ENCODE measurements around the gene WBP1. TPM values are rescaled to one million over a fixed set of nuclear protein-coding genes. Genes with fewer than 3 reads are reported as not detected.
A peak's percentile ranks its signal among the peaks of the same experiment; 100 is the strongest.
"Not testable (repeated sequence)": the region's sequence is repeated elsewhere in the genome, so short reads cannot be mapped to it uniquely, and the experiment has no call there.

WBP1 gene
- total RNA-seq, 1 experiment from 2014 or later, result 66.0 TPM

DNA sequence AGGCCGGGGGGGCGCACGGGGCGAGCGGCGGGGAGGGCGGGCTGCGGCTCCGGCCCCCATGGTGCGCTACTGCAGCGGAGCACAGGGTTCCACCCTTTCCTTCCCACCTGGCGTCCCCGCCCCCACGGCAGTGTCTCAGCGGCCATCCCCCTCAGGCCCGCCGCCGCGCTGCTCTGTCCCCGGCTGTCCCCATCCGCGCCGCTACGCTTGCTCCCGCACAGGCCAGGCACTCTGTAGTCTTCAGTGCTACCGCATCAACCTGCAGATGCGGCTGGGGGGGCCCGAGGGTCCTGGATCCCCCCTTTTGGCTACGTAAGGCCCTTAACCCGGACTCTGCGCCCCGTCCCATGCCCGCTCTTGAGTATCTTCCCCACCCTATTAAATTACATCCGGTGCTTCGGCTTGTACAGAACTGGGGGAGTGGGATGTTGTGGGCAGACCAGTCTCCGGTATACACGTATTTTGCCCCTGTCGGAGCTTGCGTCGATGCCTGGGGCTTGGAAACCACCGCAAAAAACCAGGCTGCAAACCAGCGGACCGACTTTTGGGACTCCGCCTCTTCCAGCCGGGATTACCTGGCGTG lies 598 bp upstream of the WBP1 start (continued):
- TF ChIP-seq, protein P1, sequence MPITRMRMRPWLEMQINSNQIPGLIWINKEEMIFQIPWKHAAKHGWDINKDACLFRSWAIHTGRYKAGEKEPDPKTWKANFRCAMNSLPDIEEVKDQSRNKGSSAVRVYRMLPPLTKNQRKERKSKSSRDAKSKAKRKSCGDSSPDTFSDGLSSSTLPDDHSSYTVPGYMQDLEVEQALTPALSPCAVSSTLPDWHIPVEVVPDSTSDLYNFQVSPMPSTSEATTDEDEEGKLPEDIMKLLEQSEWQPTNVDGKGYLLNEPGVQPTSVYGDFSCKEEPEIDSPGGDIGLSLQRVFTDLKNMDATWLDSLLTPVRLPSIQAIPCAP (CRISPR knock-in tag; IDR thresholded peaks at IDR 0.05), result no peak
- TF ChIP-seq, protein P2, sequence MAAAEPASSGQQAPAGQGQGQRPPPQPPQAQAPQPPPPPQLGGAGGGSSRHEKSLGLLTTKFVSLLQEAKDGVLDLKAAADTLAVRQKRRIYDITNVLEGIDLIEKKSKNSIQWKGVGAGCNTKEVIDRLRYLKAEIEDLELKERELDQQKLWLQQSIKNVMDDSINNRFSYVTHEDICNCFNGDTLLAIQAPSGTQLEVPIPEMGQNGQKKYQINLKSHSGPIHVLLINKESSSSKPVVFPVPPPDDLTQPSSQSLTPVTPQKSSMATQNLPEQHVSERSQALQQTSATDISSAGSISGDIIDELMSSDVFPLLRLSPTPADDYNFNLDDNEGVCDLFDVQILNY (CRISPR knock-in tag; IDR thresholded peaks at IDR 0.05), result no peak
- TF ChIP-seq, protein P3, sequence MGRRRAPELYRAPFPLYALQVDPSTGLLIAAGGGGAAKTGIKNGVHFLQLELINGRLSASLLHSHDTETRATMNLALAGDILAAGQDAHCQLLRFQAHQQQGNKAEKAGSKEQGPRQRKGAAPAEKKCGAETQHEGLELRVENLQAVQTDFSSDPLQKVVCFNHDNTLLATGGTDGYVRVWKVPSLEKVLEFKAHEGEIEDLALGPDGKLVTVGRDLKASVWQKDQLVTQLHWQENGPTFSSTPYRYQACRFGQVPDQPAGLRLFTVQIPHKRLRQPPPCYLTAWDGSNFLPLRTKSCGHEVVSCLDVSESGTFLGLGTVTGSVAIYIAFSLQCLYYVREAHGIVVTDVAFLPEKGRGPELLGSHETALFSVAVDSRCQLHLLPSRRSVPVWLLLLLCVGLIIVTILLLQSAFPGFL (CRISPR knock-in tag; IDR thresholded peaks at IDR 0.05; ENCODE audit: borderline replicate concordance), result 0 out of 2 replicates have a peak, but pooled peaks have one; percentile 63
- no peak; the same call in 1 of the 2 replicates for TF ChIP-seq ZNF232 (CRISPR knock-in tag; IDR thresholded peaks at IDR 0.05)

DNA sequence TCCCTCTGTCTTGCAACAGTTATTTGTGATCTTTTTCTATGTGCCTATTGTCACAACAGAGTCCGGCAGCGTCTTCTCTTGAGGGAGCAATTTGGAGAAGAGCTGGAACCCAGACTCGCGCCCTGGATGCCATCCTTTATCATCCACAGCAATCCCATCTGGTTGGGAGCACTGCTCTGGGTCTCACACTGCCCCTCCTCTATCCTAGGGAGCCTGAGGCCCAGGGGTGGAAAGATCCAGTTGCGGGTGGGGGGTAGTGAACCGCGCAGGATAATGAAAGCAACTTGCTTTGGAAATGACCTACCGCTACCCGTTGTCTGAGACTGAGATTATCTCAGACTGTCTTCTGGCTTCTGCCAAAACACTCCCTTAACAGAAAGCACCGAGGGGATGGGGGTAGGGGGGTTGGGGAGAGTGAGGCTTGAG lies 713 bp downstream of the WBP1 start:
- ATAC-seq (no peak), DNase-seq (ENCODE audit: low spot score) (no peak)
- Mint-ChIP-seq H3K4me3 (peak overlapping the region; percentile 96), H3K36me3 (peaks cover 9% of the 10 kb centered on the region), H3K27ac (peak overlapping the region; percentile 93), H3K4me1 (peaks cover 38% of the 10 kb centered on the region), H3K27me3 (ENCODE audit: low read depth) (no peaks in the 10 kb centered on the region), H3K9me3 (no peaks in the 10 kb centered on the region)
- TF ChIP-seq PRRX2 (CRISPR knock-in tag; IDR thresholded peaks at IDR 0.05) (no peak), NFE2L1 (CRISPR knock-in tag; IDR thresholded peaks at IDR 0.05) (no peak)
- TF ChIP-seq, protein P4, sequence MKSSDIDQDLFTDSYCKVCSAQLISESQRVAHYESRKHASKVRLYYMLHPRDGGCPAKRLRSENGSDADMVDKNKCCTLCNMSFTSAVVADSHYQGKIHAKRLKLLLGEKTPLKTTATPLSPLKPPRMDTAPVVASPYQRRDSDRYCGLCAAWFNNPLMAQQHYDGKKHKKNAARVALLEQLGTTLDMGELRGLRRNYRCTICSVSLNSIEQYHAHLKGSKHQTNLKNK (CRISPR knock-in tag; IDR thresholded peaks at IDR 0.05), result no peak
- ChIA-PET POLR2A (interaction anchor here (0.6 to 2.7 kb wide), 11 partner anchors 9 to 67 kb away, joined by 3 to 29 read pairs (median 6); partner anchors contain the start of genes LBX2, MRPL53, PCGF1 and RTKN), CTCF (interaction anchor here (1.2 to 3.1 kb wide), 9 partner anchors 10 to 124 kb away, joined by 3 to 18 read pairs (median 4); partner anchors contain the start of gene CCDC142)

DNA sequence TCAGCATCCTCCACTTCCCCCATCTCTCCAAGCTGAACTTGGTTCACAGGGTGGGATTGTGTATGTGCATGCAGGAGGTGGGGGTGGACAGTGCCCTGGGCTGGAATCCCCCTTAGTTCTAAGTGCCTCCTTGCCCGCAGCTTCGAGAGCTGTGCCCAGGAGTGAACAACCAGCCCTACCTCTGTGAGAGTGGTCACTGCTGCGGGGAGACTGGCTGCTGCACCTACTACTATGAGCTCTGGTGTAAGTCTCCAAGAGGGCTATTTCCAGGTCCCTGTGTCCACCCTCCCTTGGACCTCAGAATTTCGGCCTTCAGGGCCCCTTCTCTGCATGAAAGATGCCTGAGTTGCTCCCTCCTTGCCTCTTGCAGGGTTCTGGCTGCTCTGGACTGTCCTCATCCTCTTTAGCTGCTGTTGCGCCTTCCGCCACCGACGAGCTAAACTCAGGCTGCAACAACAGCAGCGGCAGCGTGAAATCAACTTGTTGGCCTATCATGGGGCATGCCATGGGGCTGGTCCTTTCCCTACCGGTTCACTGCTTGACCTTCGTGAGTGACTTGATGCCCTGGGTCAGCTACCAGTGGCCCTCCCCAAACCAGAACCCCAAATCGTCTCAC lies 1.4 kb downstream of the WBP1 start:
- Mint-ChIP-seq H3K4me3 (peak overlapping the region; percentile 96), H3K4me1 (peaks cover 36% of the 10 kb centered on the region), H3K27ac (peak overlapping the region; percentile 84)
- POLR2A ChIA-PET, result interaction anchor here (2.7 kb wide), 1 partner anchor 19 kb away, joined by 29 read pairs; the partner anchor contains the start of gene RTKN
- H3K36me3 Mint-ChIP-seq; H3K9me3 Mint-ChIP-seq; H3K27me3 Mint-ChIP-seq (ENCODE audit: low read depth); ATAC-seq; DNase-seq (ENCODE audit: low spot score): not testable (repeated sequence)
- CTCF ChIA-PET, result interaction anchor here (1.3 to 2.1 kb wide), 4 partner anchors 9 to 68 kb away, joined by 4 to 9 read pairs (median 6); no protein-coding TSS in a partner anchor
- TF ChIP-seq, protein P4 (CRISPR knock-in tag; IDR thresholded peaks at IDR 0.05), result 0 out of 2 replicates have a peak, but pooled peaks have one; percentile 29

DNA sequence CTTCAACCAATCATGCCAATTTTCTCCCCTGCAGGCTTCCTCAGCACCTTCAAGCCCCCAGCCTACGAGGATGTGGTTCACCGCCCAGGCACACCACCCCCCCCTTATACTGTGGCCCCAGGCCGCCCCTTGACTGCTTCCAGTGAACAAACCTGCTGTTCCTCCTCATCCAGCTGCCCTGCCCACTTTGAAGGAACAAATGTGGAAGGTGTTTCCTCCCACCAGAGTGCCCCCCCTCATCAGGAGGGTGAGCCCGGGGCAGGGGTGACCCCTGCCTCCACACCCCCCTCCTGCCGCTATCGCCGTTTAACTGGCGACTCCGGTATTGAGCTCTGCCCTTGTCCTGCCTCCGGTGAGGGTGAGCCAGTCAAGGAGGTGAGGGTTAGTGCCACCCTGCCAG lies 1.9 kb downstream of the WBP1 start:
- Mint-ChIP-seq H3K27ac (peak overlapping the region; percentile 41; the same call in 1 of the 2 replicates), H3K4me3 (peak overlapping the region; percentile 96), H3K4me1 (peaks cover 33% of the 10 kb centered on the region)
- H3K27me3 Mint-ChIP-seq (ENCODE audit: low read depth); ATAC-seq; DNase-seq (ENCODE audit: low spot score); H3K9me3 Mint-ChIP-seq; H3K36me3 Mint-ChIP-seq: not testable (repeated sequence)
- POLR2A ChIA-PET, result interaction anchor here (2.7 kb wide), 1 partner anchor 20 kb away, joined by 29 read pairs; the partner anchor contains the start of gene RTKN
- CTCF ChIA-PET, result interaction anchor here (1.9 to 2.1 kb wide), 2 partner anchors 12 to 20 kb away, joined by 9 to 18 read pairs; partner anchors contain the start of gene MRPL53

DNA sequence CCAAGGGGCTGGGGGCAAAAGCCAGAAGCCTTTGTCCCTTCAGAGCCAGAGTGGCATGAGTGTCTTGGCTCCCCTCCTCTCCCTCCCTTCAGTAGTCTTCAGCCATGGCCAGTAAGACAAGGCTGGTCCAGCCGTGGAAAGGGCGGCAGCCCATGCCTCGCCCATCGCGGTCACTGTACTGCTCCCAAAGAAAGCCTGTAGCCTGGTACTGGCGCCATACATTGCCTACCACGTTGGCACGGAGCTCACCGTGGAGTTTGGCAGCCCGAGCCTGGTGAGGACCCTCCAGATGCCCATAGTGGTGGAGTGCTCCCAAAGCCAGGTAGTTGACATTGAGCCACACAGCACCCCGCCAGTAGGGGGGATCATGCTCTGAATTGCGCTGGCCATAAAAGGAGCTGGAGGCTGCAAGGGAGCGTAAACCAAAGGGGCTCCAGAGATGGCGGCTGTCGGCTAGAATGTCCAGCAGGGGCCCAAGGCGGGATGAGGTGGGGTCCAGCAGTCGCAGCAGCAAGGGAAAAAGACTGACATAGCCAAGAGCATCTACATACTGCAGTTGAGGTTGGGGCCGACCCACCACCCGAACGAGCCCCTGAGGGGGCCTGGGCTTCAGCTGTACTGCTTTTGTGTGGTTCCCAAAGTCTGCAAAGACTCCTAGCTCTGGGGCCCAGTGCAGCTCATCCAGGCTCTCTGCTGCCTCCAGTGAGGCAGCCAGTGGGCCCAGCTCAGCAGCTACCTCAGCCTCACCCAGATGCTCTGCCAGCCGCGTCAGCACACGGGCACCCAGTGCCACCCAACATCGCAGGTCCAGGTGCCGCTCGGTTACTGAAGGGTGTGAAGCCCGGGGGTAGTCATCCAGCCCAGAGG lies 3.2 kb downstream of the WBP1 start:
- ATAC-seq (peak; percentile 1; the same call in 1 of the 2 replicates), DNase-seq (ENCODE audit: low spot score) (peak; percentile 59)
- Mint-ChIP-seq H3K9me3 (no peaks in the 10 kb centered on the region), H3K36me3 (peaks cover 9% of the 10 kb centered on the region), H3K27ac (no peak overlapping the region), H3K4me1 (peaks cover 27% of the 10 kb centered on the region), H3K27me3 (ENCODE audit: low read depth) (no peaks in the 10 kb centered on the region), H3K4me3 (no peak overlapping the region)
- CTCF ChIA-PET, result interaction anchor here (0.6 to 2.1 kb wide), 15 partner anchors 10 to 149 kb away, joined by 3 to 32 read pairs (median 5); partner anchors contain the start of genes CCDC142, MRPL53 and TTC31
- POLR2A ChIA-PET, result interaction anchor here (0.8 to 1.2 kb wide), 2 partner anchors 19 to 21 kb away, joined by 3 to 5 read pairs; no protein-coding TSS in a partner anchor
- TF ChIP-seq NFYB (CRISPR knock-in tag; conservative IDR thresholded peaks at IDR 0.05; ENCODE audit: low read depth) (no peak), ELF4 (CRISPR knock-in tag; IDR thresholded peaks at IDR 0.05; ENCODE audit: low read depth) (no peak), ZNF396 (CRISPR knock-in tag; IDR thresholded peaks at IDR 0.05; ENCODE audit: borderline replicate concordance) (no peak)
- TF ChIP-seq, protein P5, sequence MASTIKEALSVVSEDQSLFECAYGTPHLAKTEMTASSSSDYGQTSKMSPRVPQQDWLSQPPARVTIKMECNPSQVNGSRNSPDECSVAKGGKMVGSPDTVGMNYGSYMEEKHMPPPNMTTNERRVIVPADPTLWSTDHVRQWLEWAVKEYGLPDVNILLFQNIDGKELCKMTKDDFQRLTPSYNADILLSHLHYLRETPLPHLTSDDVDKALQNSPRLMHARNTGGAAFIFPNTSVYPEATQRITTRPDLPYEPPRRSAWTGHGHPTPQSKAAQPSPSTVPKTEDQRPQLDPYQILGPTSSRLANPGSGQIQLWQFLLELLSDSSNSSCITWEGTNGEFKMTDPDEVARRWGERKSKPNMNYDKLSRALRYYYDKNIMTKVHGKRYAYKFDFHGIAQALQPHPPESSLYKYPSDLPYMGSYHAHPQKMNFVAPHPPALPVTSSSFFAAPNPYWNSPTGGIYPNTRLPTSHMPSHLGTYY (CRISPR knock-in tag; IDR thresholded peaks at IDR 0.05), result no peak
- TF ChIP-seq, protein P6, sequence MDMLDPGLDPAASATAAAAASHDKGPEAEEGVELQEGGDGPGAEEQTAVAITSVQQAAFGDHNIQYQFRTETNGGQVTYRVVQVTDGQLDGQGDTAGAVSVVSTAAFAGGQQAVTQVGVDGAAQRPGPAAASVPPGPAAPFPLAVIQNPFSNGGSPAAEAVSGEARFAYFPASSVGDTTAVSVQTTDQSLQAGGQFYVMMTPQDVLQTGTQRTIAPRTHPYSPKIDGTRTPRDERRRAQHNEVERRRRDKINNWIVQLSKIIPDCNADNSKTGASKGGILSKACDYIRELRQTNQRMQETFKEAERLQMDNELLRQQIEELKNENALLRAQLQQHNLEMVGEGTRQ (CRISPR knock-in tag; IDR thresholded peaks at IDR 0.05), result no peak
- TF ChIP-seq, protein P7, sequence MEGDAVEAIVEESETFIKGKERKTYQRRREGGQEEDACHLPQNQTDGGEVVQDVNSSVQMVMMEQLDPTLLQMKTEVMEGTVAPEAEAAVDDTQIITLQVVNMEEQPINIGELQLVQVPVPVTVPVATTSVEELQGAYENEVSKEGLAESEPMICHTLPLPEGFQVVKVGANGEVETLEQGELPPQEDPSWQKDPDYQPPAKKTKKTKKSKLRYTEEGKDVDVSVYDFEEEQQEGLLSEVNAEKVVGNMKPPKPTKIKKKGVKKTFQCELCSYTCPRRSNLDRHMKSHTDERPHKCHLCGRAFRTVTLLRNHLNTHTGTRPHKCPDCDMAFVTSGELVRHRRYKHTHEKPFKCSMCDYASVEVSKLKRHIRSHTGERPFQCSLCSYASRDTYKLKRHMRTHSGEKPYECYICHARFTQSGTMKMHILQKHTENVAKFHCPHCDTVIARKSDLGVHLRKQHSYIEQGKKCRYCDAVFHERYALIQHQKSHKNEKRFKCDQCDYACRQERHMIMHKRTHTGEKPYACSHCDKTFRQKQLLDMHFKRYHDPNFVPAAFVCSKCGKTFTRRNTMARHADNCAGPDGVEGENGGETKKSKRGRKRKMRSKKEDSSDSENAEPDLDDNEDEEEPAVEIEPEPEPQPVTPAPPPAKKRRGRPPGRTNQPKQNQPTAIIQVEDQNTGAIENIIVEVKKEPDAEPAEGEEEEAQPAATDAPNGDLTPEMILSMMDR (IDR thresholded peaks at IDR 0.05), result 0 out of 2 replicates have a peak, but pooled peaks have one; percentile 17
